Fibroblast of skin of scalp (primary cell): Measurements from ENCODE around the gene BPIFB6.
"Not testable (repeated sequence)": the region's sequence is repeated elsewhere in the genome, so short reads cannot be mapped to it uniquely, and the experiment has no call there.

Experiments
- DNase-seq: peaks from one replicate; pipeline ENCODE4 v3.0.0-alpha.2; 2013

Gene BPIFB6

GRCh38 chr20:33030569-33030968 is 879 bp upstream of the BPIFB6 start:
- no peak for DNase-seq

- DNase-seq: no peak
Measured at GRCh38 chr20:33032555-33032954, 1.1 kb downstream of the BPIFB6 start.

- no peak for DNase-seq
Measured at GRCh38 chr20:33033381-33033780, 1.9 kb downstream of the BPIFB6 start.

- DNase-seq: no peak
Measured at GRCh38 chr20:33034115-33034514, 2.7 kb downstream of the BPIFB6 start.

GRCh38 chr20:33034901-33035492 is 3.5 kb downstream of the BPIFB6 start:
- no peak for DNase-seq

- DNase-seq: no peak
Measured at GRCh38 chr20:33037456-33037855, 6.0 kb downstream of the BPIFB6 start.

GRCh38 chr20:33038243-33038642 is 6.8 kb downstream of the BPIFB6 start:
- no peak for DNase-seq

- no peak for DNase-seq
Measured at GRCh38 chr20:33042430-33042829, 11.0 kb downstream of the BPIFB6 start.

GRCh38 chr20:33042983-33043730 is 11.7 kb downstream of the BPIFB6 start:
- no peak for DNase-seq

GRCh38 chr20:33043731-33044181 is 12.3 kb downstream of the BPIFB6 start:
- DNase-seq: no peak

- not testable (repeated sequence) for DNase-seq
Measured at GRCh38 chr20:33045129-33045721, 13.8 kb downstream of the BPIFB6 start.

GRCh38 chr20:33046412-33046811 is 15.0 kb downstream of the BPIFB6 start:
- no peak for DNase-seq

GRCh38 chr20:33051333-33051732 is 19.9 kb downstream of the BPIFB6 start:
- DNase-seq: no peak

- no peak for DNase-seq
Measured at GRCh38 chr20:33053291-33054106, 22.1 kb downstream of the BPIFB6 start, which contains the start of gene BPIFB3. Gene BPIFB3 (plus strand): TSS chr20:33053903. CDS start chr20:33055436, 1,533 bp downstream.

GRCh38 chr20:33054381-33054780 is 22.9 kb downstream of the BPIFB6 start:
- no peak for DNase-seq

- no peak for DNase-seq
Measured at GRCh38 chr20:33054791-33055190, 23.3 kb downstream of the BPIFB6 start.

- no peak for DNase-seq
Measured at GRCh38 chr20:33059136-33059535, 27.7 kb downstream of the BPIFB6 start.

GRCh38 chr20:33059741-33060390 is 28.4 kb downstream of the BPIFB6 start:
- DNase-seq: no peak

- DNase-seq: no peak
Measured at GRCh38 chr20:33061658-33062028, 30.2 kb downstream of the BPIFB6 start.

- no peak for DNase-seq
Measured at GRCh38 chr20:33062105-33062824, 30.8 kb downstream of the BPIFB6 start.

GRCh38 chr20:33062825-33063149 is 31.3 kb downstream of the BPIFB6 start:
- no peak for DNase-seq

- no peak for DNase-seq
Measured at GRCh38 chr20:33063271-33063670, 31.8 kb downstream of the BPIFB6 start.
